ENCODE data around the gene CYP4V2.

DNA sequence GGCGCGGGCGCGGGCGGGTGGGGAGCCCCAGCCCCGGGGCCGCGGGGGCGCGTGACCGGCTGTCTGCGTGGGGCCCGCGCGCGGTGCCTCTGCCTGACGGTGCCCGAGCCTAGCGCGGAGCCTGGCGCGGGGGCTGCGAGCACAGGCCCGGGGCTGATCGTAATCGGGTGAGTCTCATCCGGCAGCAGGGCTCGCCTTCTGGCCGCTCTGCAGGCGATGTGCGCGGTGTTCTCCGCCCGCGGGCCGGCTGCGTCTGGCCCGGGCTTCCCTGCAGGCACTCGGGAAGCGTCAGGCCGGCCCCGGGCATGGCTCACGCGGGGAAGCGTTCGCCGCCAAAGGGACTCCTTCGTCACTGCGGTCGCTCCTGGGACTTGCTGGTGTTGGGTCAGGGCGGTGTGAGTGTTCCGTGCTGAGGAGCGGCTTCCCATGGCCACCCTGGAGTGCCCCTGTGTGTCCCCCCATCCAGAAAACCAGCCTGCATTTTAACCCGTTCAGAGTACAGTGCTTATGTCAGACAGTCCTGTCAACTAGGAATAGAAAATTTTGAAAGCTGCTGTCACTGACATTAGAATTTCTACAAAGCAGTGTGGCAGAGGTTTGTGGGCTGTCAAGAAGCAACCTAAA lies 46.3 kb upstream of the CYP4V2 start:
- TF ChIP-seq, protein P1, sequence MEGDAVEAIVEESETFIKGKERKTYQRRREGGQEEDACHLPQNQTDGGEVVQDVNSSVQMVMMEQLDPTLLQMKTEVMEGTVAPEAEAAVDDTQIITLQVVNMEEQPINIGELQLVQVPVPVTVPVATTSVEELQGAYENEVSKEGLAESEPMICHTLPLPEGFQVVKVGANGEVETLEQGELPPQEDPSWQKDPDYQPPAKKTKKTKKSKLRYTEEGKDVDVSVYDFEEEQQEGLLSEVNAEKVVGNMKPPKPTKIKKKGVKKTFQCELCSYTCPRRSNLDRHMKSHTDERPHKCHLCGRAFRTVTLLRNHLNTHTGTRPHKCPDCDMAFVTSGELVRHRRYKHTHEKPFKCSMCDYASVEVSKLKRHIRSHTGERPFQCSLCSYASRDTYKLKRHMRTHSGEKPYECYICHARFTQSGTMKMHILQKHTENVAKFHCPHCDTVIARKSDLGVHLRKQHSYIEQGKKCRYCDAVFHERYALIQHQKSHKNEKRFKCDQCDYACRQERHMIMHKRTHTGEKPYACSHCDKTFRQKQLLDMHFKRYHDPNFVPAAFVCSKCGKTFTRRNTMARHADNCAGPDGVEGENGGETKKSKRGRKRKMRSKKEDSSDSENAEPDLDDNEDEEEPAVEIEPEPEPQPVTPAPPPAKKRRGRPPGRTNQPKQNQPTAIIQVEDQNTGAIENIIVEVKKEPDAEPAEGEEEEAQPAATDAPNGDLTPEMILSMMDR (IDR thresholded peaks at IDR 0.05) = no peak
- TF ChIP-seq POLR2AphosphoS5 (IDR thresholded peaks at IDR 0.05) (peak; percentile 6 to 22), EP300 (IDR thresholded peaks at IDR 0.05) (no peak)
